Osteocyte (in vitro differentiated cells): ENCODE measurements around the gene GCLC. TPM values are rescaled to one million over a fixed set of nuclear protein-coding genes. Genes with fewer than 3 reads are reported as not detected.

ENCODE experiments used
- DNase-seq: peaks from one replicate; pipeline ENCODE4 v3.0.0; 2021; ENCODE audit warnings: mixed read lengths; ENCODE audit not compliant: unreplicated experiment; ENCODE audit errors: extremely low spot score
- H3K27ac Mint-ChIP-seq: one replicate; pipeline ENCODE4 v1.8.0; 2021; ENCODE audit warnings: mild to moderate bottlenecking, mixed read lengths; ENCODE audit not compliant: unreplicated experiment
- H3K27me3 Mint-ChIP-seq: one replicate; pipeline ENCODE4 v1.8.0; 2021; ENCODE audit warnings: mixed read lengths; ENCODE audit not compliant: unreplicated experiment
- H3K36me3 Mint-ChIP-seq: one replicate; pipeline ENCODE4 v1.8.0; 2021; ENCODE audit warnings: mixed read lengths; ENCODE audit not compliant: unreplicated experiment
- H3K4me1 Mint-ChIP-seq: one replicate; pipeline ENCODE4 v1.8.0; 2021; ENCODE audit warnings: mixed read lengths; ENCODE audit not compliant: unreplicated experiment
- H3K4me3 Mint-ChIP-seq: one replicate; pipeline ENCODE4 v1.8.0; 2021; ENCODE audit warnings: mild to moderate bottlenecking, moderate library complexity, mixed read lengths; ENCODE audit not compliant: unreplicated experiment
- H3K9me3 Mint-ChIP-seq: one replicate; pipeline ENCODE4 v1.8.0; 2021; ENCODE audit warnings: mixed read lengths; ENCODE audit not compliant: unreplicated experiment
- total RNA-seq: library from RNA; stranded (reverse); gene quantifications from 2 replicates; pipeline ENCODE4 v1.2.1, GENCODE V29; 2021
- TF ChIP-seq, protein P1 (sequence below): fragments of 200-600 bp; sonication (generic); IDR thresholded peaks from 2 replicates; pipeline ENCODE4 v1.5.0; 2021; ENCODE audit warnings: antibody characterized with exemption, mild to moderate bottlenecking, moderate library complexity

GCLC gene
- total RNA-seq, 1 donor from 2014 or later = 43.7 TPM

- H3K4me1 Mint-ChIP-seq = peaks cover 9% of the 10 kb centered on the region
- H3K36me3 Mint-ChIP-seq = no peaks in the 10 kb centered on the region
- no peaks in the 10 kb centered on the region for H3K9me3 Mint-ChIP-seq
- H3K4me3 Mint-ChIP-seq = no peak overlapping the region
- peaks cover 10% of the 10 kb centered on the region for H3K27me3 Mint-ChIP-seq
- DNase-seq = no peak
- TF ChIP-seq, protein P1, sequence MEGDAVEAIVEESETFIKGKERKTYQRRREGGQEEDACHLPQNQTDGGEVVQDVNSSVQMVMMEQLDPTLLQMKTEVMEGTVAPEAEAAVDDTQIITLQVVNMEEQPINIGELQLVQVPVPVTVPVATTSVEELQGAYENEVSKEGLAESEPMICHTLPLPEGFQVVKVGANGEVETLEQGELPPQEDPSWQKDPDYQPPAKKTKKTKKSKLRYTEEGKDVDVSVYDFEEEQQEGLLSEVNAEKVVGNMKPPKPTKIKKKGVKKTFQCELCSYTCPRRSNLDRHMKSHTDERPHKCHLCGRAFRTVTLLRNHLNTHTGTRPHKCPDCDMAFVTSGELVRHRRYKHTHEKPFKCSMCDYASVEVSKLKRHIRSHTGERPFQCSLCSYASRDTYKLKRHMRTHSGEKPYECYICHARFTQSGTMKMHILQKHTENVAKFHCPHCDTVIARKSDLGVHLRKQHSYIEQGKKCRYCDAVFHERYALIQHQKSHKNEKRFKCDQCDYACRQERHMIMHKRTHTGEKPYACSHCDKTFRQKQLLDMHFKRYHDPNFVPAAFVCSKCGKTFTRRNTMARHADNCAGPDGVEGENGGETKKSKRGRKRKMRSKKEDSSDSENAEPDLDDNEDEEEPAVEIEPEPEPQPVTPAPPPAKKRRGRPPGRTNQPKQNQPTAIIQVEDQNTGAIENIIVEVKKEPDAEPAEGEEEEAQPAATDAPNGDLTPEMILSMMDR = no peak
- H3K27ac Mint-ChIP-seq = no peak overlapping the region
Measured at GRCh38 chr6:53587291-53587690, 42.4 kb upstream of the GCLC start.

GRCh38 chr6:53585208-53585900 lies 40.5 kb upstream of the GCLC start:
- Mint-ChIP-seq H3K36me3 (no peaks in the 10 kb centered on the region), H3K4me3 (no peak overlapping the region), H3K27me3 (peaks cover 10% of the 10 kb centered on the region), H3K9me3 (no peaks in the 10 kb centered on the region), H3K27ac (no peak overlapping the region), H3K4me1 (peaks cover 24% of the 10 kb centered on the region)
- no peak for DNase-seq
- TF ChIP-seq, protein P1 = no peak

GRCh38 chr6:53584726-53585125 lies 39.8 kb upstream of the GCLC start:
- Mint-ChIP-seq H3K4me1 (peaks cover 24% of the 10 kb centered on the region), H3K4me3 (no peak overlapping the region), H3K27me3 (peaks cover 8% of the 10 kb centered on the region), H3K36me3 (peaks cover 3% of the 10 kb centered on the region), H3K9me3 (no peaks in the 10 kb centered on the region), H3K27ac (no peak overlapping the region)
- no peak for DNase-seq
- TF ChIP-seq, protein P1 = no peak

DNA sequence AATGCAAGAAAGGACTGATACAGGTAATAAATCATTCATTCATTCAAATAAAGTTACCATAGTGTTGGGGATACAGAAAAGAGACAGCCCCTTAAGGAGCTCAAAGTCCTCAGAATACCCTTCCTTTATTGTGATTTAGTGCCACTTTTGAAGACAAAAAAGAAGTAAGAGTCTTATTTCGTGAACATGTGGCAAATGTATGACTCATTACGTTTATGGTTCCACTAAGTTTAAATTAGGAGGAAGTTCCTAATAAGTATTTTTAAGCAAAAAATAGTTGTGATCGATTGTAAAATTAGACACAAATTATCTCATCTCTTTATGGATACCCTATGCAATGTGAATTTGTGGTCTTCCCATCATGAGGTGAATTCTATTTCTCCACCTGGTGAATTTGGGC lies 38.5 kb upstream of the GCLC start:
- Mint-ChIP-seq H3K4me1 (peaks cover 24% of the 10 kb centered on the region), H3K27me3 (peaks cover 2% of the 10 kb centered on the region), H3K9me3 (no peaks in the 10 kb centered on the region), H3K36me3 (peaks cover 3% of the 10 kb centered on the region), H3K27ac (peak overlapping the region; percentile 53), H3K4me3 (no peak overlapping the region)
- TF ChIP-seq, protein P1 = no peak
- DNase-seq = no peak

DNA sequence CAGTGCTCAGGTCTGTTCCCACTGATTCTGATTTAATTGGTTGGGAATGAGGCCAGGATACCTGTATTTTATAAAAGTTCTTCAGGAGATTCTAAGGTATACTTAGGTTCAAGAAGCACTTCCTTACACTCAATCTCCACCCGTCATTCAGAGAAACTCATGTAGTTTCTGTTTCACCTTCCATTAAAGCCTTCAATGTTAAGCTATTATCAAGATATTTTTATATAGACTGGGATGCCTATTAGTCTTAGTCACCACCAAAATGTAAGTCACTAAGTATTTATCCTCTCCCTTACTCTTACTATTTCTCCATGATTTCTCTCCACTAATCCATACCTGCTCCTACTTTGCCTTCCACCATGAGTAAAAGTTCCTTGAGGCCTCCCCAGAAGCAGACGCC lies 38.1 kb upstream of the GCLC start:
- TF ChIP-seq, protein P1 = no peak
- no peaks in the 10 kb centered on the region for H3K9me3 Mint-ChIP-seq

More for the DNA sequence above, 38.1 kb upstream of the GCLC start:
- peak overlapping the region; percentile 53 for H3K27ac Mint-ChIP-seq
- H3K27me3 Mint-ChIP-seq = peaks cover 2% of the 10 kb centered on the region
- peaks cover 24% of the 10 kb centered on the region for H3K4me1 Mint-ChIP-seq
- peaks cover 3% of the 10 kb centered on the region for H3K36me3 Mint-ChIP-seq
- DNase-seq = no peak
- H3K4me3 Mint-ChIP-seq = no peak overlapping the region
